Astrocyte (in vitro differentiated cells and primary cell): Measurements from ENCODE around the gene LTC4S. TPM values are rescaled to one million over a fixed set of nuclear protein-coding genes. Genes with fewer than 3 reads are reported as not detected.
"Not testable (repeated sequence)": the region's sequence is repeated elsewhere in the genome, so short reads cannot be mapped to it uniquely, and the experiment has no call there.

ENCODE experiments used
- DNase-seq: peaks from one replicate; pipeline ENCODE4 v3.0.0-alpha.2; 2010; ENCODE audit warnings: low read depth
- FAIRE-seq: peaks from 2 replicates; lab custom pipeline; 2011; peaks lifted over from hg19 to GRCh38; lab: Jason Lieb, UNC
- H2AFZ ChIP-seq: 2 replicates; pipeline ENCODE4 v1.6.0; 2012; ENCODE audit warnings: low read depth, low read length, inconsistent platforms
- H3K27ac ChIP-seq: 2 replicates; pipeline ENCODE4 v1.5.1; 2011; ENCODE audit warnings: low read depth, low read length, inconsistent platforms
- H3K27me3 ChIP-seq: 2 replicates; pipeline ENCODE4 v1.6.0; 2011; ENCODE audit warnings: low read length, inconsistent platforms; ENCODE audit not compliant: insufficient read depth
- H3K36me3 ChIP-seq: 2 replicates; pipeline ENCODE4 v1.5.1; 2011; ENCODE audit warnings: low read length, inconsistent platforms; ENCODE audit not compliant: insufficient read depth
- H3K4me1 ChIP-seq: 2 replicates; pipeline ENCODE4 v1.5.1; 2011; ENCODE audit warnings: low read length, inconsistent platforms; ENCODE audit not compliant: insufficient read depth
- H3K4me2 ChIP-seq: 2 replicates; pipeline ENCODE4 v1.6.0; 2012; ENCODE audit warnings: low read length, inconsistent platforms
- H3K4me3 ChIP-seq: 2 replicates; pipeline ENCODE4 v1.5.1; 2011; ENCODE audit warnings: low read depth, mild to moderate bottlenecking, low read length, inconsistent platforms; ENCODE audit not compliant: insufficient read depth
- H3K79me2 ChIP-seq: 2 replicates; pipeline ENCODE4 v1.6.0; 2012; ENCODE audit warnings: mild to moderate bottlenecking, low read length, inconsistent platforms; ENCODE audit not compliant: insufficient read depth
- H3K9ac ChIP-seq: 2 replicates; pipeline ENCODE4 v1.6.0; 2012; ENCODE audit warnings: mild to moderate bottlenecking, low read length, inconsistent platforms
- H3K9me3 ChIP-seq: 2 replicates; pipeline ENCODE4 v1.5.1; 2012; ENCODE audit warnings: low read depth, mild to moderate bottlenecking, low read length, inconsistent platforms; ENCODE audit not compliant: insufficient read depth
- H4K20me1 ChIP-seq: 2 replicates; pipeline ENCODE4 v1.6.0; 2012; ENCODE audit warnings: low read length, inconsistent platforms; ENCODE audit not compliant: insufficient read depth
- H3K27ac Mint-ChIP-seq: one replicate; pipeline ENCODE4 v1.8.0; 2021; ENCODE audit warnings: mild to moderate bottlenecking, mixed read lengths; ENCODE audit not compliant: unreplicated experiment
- H3K27me3 Mint-ChIP-seq: one replicate; pipeline ENCODE4 v1.8.0; 2021; ENCODE audit warnings: low read depth, mixed read lengths; ENCODE audit not compliant: unreplicated experiment
- H3K36me3 Mint-ChIP-seq: one replicate; pipeline ENCODE4 v1.8.0; 2021; ENCODE audit warnings: low read depth, mixed read lengths; ENCODE audit not compliant: unreplicated experiment
- H3K4me1 Mint-ChIP-seq: one replicate; pipeline ENCODE4 v1.8.0; 2021; ENCODE audit warnings: low read depth, mixed read lengths; ENCODE audit not compliant: unreplicated experiment
- H3K4me3 Mint-ChIP-seq: one replicate; pipeline ENCODE4 v1.8.0; 2021; ENCODE audit warnings: mild to moderate bottlenecking, moderate library complexity, mixed read lengths; ENCODE audit not compliant: unreplicated experiment
- H3K9me3 Mint-ChIP-seq: one replicate; pipeline ENCODE4 v1.8.0; 2021; ENCODE audit warnings: mild to moderate bottlenecking, mixed read lengths; ENCODE audit not compliant: unreplicated experiment
- EZH2 ChIP-seq: IDR thresholded peaks from 2 replicates; pipeline ENCODE4 v1.6.1; 2012; ENCODE audit warnings: mild to moderate bottlenecking, low read length, inconsistent platforms; ENCODE audit not compliant: insufficient read depth
- total RNA-seq: library from RNA; stranded (reverse); gene quantifications from 2 replicates; pipeline ENCODE4 v1.2.1, GENCODE V29; 2021
- TF ChIP-seq, protein P1 (sequence below): IDR thresholded peaks from 2 replicates; pipeline ENCODE4 v1.5.1; 2011; ENCODE audit warnings: low read depth, mild to moderate bottlenecking, inconsistent platforms, low read length, moderate library complexity; ENCODE audit not compliant: insufficient read depth

Gene LTC4S
- total RNA-seq, 1 donor from 2014 or later, result 1.3 TPM

DNA sequence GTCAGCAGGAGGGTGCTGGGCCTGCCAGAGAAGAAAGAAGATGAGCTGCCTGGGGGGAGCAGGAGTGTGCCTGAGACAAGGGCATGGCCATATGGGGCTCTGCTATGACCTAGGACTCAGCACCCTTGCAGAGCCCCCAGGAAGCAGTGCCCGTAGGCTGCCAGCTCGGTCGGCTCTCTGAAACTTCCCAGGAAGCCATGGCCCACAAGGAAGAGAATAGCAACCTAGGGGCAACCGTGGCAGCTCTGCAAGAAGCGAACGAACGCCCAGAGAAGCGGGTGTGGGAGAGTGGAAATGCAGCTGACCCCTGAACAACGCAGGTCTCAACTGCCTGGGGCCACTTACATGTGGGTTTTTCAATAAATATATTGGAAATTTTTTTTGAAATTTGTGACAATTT lies 10.7 kb upstream of the LTC4S start:
- H3K4me3 ChIP-seq, result no peak overlapping the region
- Mint-ChIP-seq H3K4me3 (no peak overlapping the region), H3K36me3 (peaks cover 9% of the 10 kb centered on the region), H3K27me3 (no peaks in the 10 kb centered on the region), H3K4me1 (no peaks in the 10 kb centered on the region), H3K9me3 (peaks cover 2% of the 10 kb centered on the region), H3K27ac (no peak overlapping the region)
- no peaks in the 10 kb centered on the region for H3K79me2 ChIP-seq
- H3K9me3 ChIP-seq, result no peaks in the 10 kb centered on the region
- H3K36me3 ChIP-seq, result peaks cover 10% of the 10 kb centered on the region
- H3K4me1 ChIP-seq, result no peaks in the 10 kb centered on the region
- no peak overlapping the region for H2AFZ ChIP-seq
- H4K20me1 ChIP-seq, result peaks cover 13% of the 10 kb centered on the region
- FAIRE-seq (no peak), DNase-seq (no peak)
- H3K27ac ChIP-seq, result no peak overlapping the region
- no peak overlapping the region for H3K4me2 ChIP-seq
- H3K9ac ChIP-seq, result no peak overlapping the region
- TF ChIP-seq, protein P1, sequence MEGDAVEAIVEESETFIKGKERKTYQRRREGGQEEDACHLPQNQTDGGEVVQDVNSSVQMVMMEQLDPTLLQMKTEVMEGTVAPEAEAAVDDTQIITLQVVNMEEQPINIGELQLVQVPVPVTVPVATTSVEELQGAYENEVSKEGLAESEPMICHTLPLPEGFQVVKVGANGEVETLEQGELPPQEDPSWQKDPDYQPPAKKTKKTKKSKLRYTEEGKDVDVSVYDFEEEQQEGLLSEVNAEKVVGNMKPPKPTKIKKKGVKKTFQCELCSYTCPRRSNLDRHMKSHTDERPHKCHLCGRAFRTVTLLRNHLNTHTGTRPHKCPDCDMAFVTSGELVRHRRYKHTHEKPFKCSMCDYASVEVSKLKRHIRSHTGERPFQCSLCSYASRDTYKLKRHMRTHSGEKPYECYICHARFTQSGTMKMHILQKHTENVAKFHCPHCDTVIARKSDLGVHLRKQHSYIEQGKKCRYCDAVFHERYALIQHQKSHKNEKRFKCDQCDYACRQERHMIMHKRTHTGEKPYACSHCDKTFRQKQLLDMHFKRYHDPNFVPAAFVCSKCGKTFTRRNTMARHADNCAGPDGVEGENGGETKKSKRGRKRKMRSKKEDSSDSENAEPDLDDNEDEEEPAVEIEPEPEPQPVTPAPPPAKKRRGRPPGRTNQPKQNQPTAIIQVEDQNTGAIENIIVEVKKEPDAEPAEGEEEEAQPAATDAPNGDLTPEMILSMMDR, result no peak
- no peak for TF ChIP-seq EZH2
- H3K27me3 ChIP-seq, result no peaks in the 10 kb centered on the region

DNA sequence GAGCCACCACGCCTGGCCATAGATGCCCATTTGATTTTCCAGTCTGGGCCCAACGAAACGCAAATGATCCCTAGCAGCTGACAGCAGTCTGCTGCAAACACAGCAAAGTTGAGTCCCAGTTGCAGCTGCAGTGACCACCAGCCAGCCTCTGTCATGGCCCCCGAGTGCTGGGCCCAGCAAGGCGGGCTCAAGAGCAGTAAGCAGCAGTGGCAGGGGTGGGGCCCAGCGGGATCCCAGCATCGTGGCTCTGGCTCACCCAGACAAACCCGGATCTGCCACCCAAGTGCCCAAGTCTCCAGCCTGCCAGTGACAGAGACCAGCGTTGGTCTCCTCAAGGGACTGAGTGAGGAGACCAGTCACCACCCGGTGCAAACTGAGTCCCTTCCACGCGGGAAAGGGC lies 6.9 kb upstream of the LTC4S start:
- no peak overlapping the region for H3K27ac Mint-ChIP-seq
- Histone ChIP-seq H3K27me3 (no peaks in the 10 kb centered on the region), H2AFZ (no peak overlapping the region), H3K4me1 (no peaks in the 10 kb centered on the region), H3K4me3 (no peak overlapping the region), H3K36me3 (no peaks in the 10 kb centered on the region), H3K4me2 (no peak overlapping the region), H4K20me1 (peaks cover 8% of the 10 kb centered on the region), H3K9me3 (no peaks in the 10 kb centered on the region), H3K79me2 (no peaks in the 10 kb centered on the region), H3K27ac (no peak overlapping the region), H3K9ac (no peak overlapping the region)
- peaks cover 2% of the 10 kb centered on the region for H3K9me3 Mint-ChIP-seq
- no peaks in the 10 kb centered on the region for H3K4me1 Mint-ChIP-seq
- H3K4me3 Mint-ChIP-seq, result no peak overlapping the region
- FAIRE-seq (no peak), DNase-seq (no peak)
- H3K36me3 Mint-ChIP-seq, result no peaks in the 10 kb centered on the region
- no peaks in the 10 kb centered on the region for H3K27me3 Mint-ChIP-seq
- no peak for TF ChIP-seq EZH2

DNA sequence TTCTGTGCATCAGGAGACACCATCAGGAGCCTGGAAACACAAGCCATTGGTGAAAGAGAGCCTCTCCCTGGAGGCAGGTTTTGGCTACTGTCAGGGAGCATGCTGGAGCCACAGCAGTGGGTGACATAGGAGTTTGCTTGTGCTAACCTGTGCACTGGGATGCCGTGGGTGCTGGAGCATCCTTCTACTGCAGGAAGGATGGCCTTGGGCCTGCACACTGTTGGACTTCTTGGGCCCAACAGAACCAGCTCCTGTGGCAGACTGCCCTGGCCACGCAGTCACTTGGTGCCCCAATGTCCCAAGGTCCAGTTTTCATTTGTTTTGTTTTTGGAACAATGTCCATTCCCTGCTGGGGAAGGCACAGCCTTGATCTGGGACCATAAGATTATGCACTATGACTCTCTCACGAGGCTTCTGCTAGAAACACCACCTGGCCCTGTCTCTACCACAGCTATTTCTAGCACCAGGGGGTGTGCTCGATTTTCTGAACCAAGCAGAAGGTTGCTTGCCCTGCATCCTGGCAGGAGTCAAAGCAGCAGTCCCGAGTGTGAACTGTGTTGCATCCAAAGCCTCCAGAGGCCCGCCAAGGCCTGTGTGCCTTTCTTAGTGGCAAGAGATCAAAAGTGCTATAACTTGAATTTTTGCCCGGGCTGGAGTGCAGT lies 5.5 kb upstream of the LTC4S start:
- no peak for FAIRE-seq
- Mint-ChIP-seq H3K4me1 (no peaks in the 10 kb centered on the region), H3K4me3 (no peak overlapping the region), H3K27me3 (no peaks in the 10 kb centered on the region), H3K27ac (no peak overlapping the region), H3K36me3 (no peaks in the 10 kb centered on the region), H3K9me3 (no peaks in the 10 kb centered on the region)
- no peak overlapping the region for H3K4me2 ChIP-seq
- peaks cover 2% of the 10 kb centered on the region for H3K4me1 ChIP-seq
- H3K36me3 ChIP-seq, result no peaks in the 10 kb centered on the region
- H3K4me3 ChIP-seq, result no peak overlapping the region
- H3K9ac ChIP-seq, result no peak overlapping the region
- TF ChIP-seq, protein P1, result no peak
- no peak for TF ChIP-seq EZH2
- H3K9me3 ChIP-seq, result no peaks in the 10 kb centered on the region
- H3K27ac ChIP-seq, result no peak overlapping the region
- H4K20me1 ChIP-seq, result no peaks in the 10 kb centered on the region
- H2AFZ ChIP-seq, result no peak overlapping the region
- H3K79me2 ChIP-seq, result no peaks in the 10 kb centered on the region
- H3K27me3 ChIP-seq, result no peaks in the 10 kb centered on the region
- DNase-seq, result no peak

DNA sequence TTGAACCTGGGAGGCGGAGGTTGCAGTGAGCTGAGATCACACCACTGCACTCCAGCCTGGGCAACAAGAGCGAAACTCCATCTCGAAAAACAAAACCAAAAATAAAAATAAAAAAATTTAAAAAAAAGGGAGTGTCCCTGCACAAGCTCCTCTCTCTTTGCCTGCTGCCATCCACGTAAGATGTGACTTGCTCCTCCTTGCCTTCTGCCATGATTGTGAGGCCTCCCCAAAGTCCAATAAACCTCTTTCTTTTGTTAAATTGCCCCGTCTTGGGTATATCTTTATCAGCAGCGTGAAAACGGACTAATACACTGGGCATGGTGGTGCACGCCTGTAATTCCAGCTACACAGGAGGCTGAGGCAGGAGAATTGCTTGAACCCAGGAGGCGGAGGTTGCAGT lies 4.5 kb upstream of the LTC4S start:
- H3K27ac Mint-ChIP-seq, H3K79me2 ChIP-seq, DNase-seq, H3K4me3 ChIP-seq, H3K27ac ChIP-seq, H3K4me1 Mint-ChIP-seq, H3K9ac ChIP-seq, H2AFZ ChIP-seq, H3K27me3 Mint-ChIP-seq, H3K4me3 Mint-ChIP-seq, H3K9me3 ChIP-seq, H3K4me2 ChIP-seq, H3K36me3 Mint-ChIP-seq, H3K27me3 ChIP-seq, H4K20me1 ChIP-seq, H3K4me1 ChIP-seq, H3K9me3 Mint-ChIP-seq, FAIRE-seq, H3K36me3 ChIP-seq: not testable (repeated sequence)
